WTC11 (cell line): ENCODE data around the gene IPPK. TPM values are rescaled to one million over a fixed set of nuclear protein-coding genes. Genes with fewer than 3 reads are reported as not detected.
"Not testable (repeated sequence)": the region's sequence is repeated elsewhere in the genome, so short reads cannot be mapped to it uniquely, and the experiment has no call there.

Experiments used
- ATAC-seq: fragments of 200-7000 bp; cut with Tn5 transposase; 2 replicates; pipeline ENCODE4 v1.10.0; 2021; ENCODE audit warnings: mild to moderate bottlenecking, moderate library complexity
- CTCF ChIA-PET: fragments of 300-600 bp; sonication (Branson Sonifier 250); formaldehyde crosslinking; loops from one replicate; lab custom pipeline; 2021; ENCODE audit warnings: antibody characterized with exemption; lab: Charles Lee
- POLR2A ChIA-PET: fragments of 350-600 bp; sonication (Branson Sonifier 250); formaldehyde crosslinking; loops from one replicate; lab custom pipeline; 2021; ENCODE audit warnings: antibody characterized with exemption; lab: Charles Lee
- DNase-seq: peaks from one replicate; pipeline ENCODE4 v3.0.0; 2021; ENCODE audit warnings: low spot score
- H3K27ac Mint-ChIP-seq: 2 replicates; pipeline ENCODE4 v1.8.0; 2021; ENCODE audit warnings: mixed read lengths
- H3K27me3 Mint-ChIP-seq: 2 replicates; pipeline ENCODE4 v1.8.0; 2021; ENCODE audit warnings: low read depth, mild to moderate bottlenecking, moderate library complexity, mixed read lengths
- H3K36me3 Mint-ChIP-seq: 2 replicates; pipeline ENCODE4 v1.8.0; 2021; ENCODE audit warnings: mixed read lengths
- H3K4me1 Mint-ChIP-seq: 2 replicates; pipeline ENCODE4 v1.8.0; 2022; ENCODE audit warnings: mixed read lengths
- H3K4me3 Mint-ChIP-seq: 2 replicates; pipeline ENCODE4 v1.8.0; 2021; ENCODE audit warnings: mild to moderate bottlenecking, moderate library complexity, mixed read lengths
- H3K9me3 Mint-ChIP-seq: 2 replicates; pipeline ENCODE4 v1.8.0; 2021; ENCODE audit warnings: mixed read lengths
- FOXK1 ChIP-seq: sonication (generic); formaldehyde crosslinking; IDR thresholded peaks from 2 replicates; pipeline ENCODE4 v1.8.0; 2022; ENCODE audit warnings: mild to moderate bottlenecking, moderate library complexity, missing genetic modification reagents
- FOXP1 ChIP-seq: sonication (generic); formaldehyde crosslinking; IDR thresholded peaks from 2 replicates; pipeline ENCODE4 v1.8.0; 2022; ENCODE audit warnings: missing genetic modification reagents, mild to moderate bottlenecking, moderate library complexity, borderline replicate concordance
- FOXP4 ChIP-seq: sonication (generic); formaldehyde crosslinking; IDR thresholded peaks from 2 replicates; pipeline ENCODE4 v1.8.0; 2022; ENCODE audit warnings: mild to moderate bottlenecking, missing genetic modification reagents
- MAX ChIP-seq: sonication (generic); formaldehyde crosslinking; IDR thresholded peaks from 2 replicates; pipeline ENCODE4 v1.8.0; 2022; ENCODE audit warnings: mild to moderate bottlenecking, missing genetic modification reagents
- NFE2L1 ChIP-seq: sonication (generic); formaldehyde crosslinking; IDR thresholded peaks from 2 replicates; pipeline ENCODE4 v1.8.1; 2023; ENCODE audit warnings: missing genetic modification reagents
- OVOL2 ChIP-seq: fragments of 250-450 bp; sonication (Bioruptor Pico); IDR thresholded peaks from 2 replicates; pipeline ENCODE4 v1.9.0; 2021; ENCODE audit warnings: mild to moderate bottlenecking, borderline replicate concordance
- PREB ChIP-seq: sonication (generic); formaldehyde crosslinking; IDR thresholded peaks from 2 replicates; pipeline ENCODE4 v1.8.1; 2022; ENCODE audit warnings: mild to moderate bottlenecking, missing genetic modification reagents, moderate library complexity, borderline replicate concordance
- SOX15 ChIP-seq: fragments of 250-450 bp; sonication (Bioruptor Pico); IDR thresholded peaks from 2 replicates; pipeline ENCODE4 v1.9.0; 2021; ENCODE audit warnings: mild to moderate bottlenecking
- ZBTB43 ChIP-seq: sonication (generic); formaldehyde crosslinking; IDR thresholded peaks from 2 replicates; pipeline ENCODE4 v1.8.1; 2023; ENCODE audit warnings: mild to moderate bottlenecking, missing genetic modification reagents
- ZNF232 ChIP-seq: sonication (generic); formaldehyde crosslinking; IDR thresholded peaks from 2 replicates; pipeline ENCODE4 v1.8.0; 2022; ENCODE audit warnings: mild to moderate bottlenecking, missing genetic modification reagents
- ZNF281 ChIP-seq: sonication (generic); formaldehyde crosslinking; IDR thresholded peaks from 2 replicates; pipeline ENCODE4 v1.8.0; 2023; ENCODE audit warnings: mild to moderate bottlenecking, missing genetic modification reagents
- ZNF317 ChIP-seq: sonication (generic); formaldehyde crosslinking; IDR thresholded peaks from 2 replicates; pipeline ENCODE4 v1.8.1; 2023; ENCODE audit warnings: low read depth, mild to moderate bottlenecking, moderate library complexity, missing genetic modification reagents, borderline replicate concordance
- ZNF425 ChIP-seq: fragments of 250-450 bp; sonication (Bioruptor Pico); conservative IDR thresholded peaks from 2 replicates; pipeline ENCODE4 v1.9.0; 2021; ENCODE audit warnings: mild to moderate bottlenecking
- total RNA-seq: library from RNA; stranded (reverse); gene quantifications from 3 replicates; pipeline ENCODE4 v1.2.3, GENCODE V29; 2021

IPPK gene
- total RNA-seq, 1 experiment from 2014 or later, result 8.6 TPM

GRCh38 chr9:92576175-92576574, 93.8 kb downstream of the IPPK start (continued):
- TF ChIP-seq FOXP4 (CRISPR knock-in tag), result no peak
- no peak for TF ChIP-seq NFE2L1 (CRISPR knock-in tag)
- no peak for TF ChIP-seq ZNF425
- TF ChIP-seq ZBTB43, result no peak
- no peak for TF ChIP-seq SOX15 (CRISPR knock-in tag)
- TF ChIP-seq FOXK1 (CRISPR knock-in tag), result no peak
- TF ChIP-seq, all 79 proteins: peak for 0

- H3K4me1 Mint-ChIP-seq, DNase-seq, CTCF ChIA-PET, POLR2A ChIA-PET, H3K27ac Mint-ChIP-seq, H3K27me3 Mint-ChIP-seq, ATAC-seq, H3K4me3 Mint-ChIP-seq: not testable (repeated sequence)
- Mint-ChIP-seq H3K36me3 (peaks cover 12% of the 10 kb centered on the region), H3K9me3 (peaks cover 36% of the 10 kb centered on the region)
These were observed 96.3 kb downstream of the IPPK start for GRCh38 chr9:92573612-92574011.

- H3K27me3 Mint-ChIP-seq, CTCF ChIA-PET, POLR2A ChIA-PET: not testable (repeated sequence)
These were observed 98.1 kb downstream of the IPPK start for GRCh38 chr9:92571871-92572270.

GRCh38 chr9:92564982-92565381, 104.9 kb downstream of the IPPK start:
- Mint-ChIP-seq H3K36me3 (no peaks in the 10 kb centered on the region), H3K4me3 (no peak overlapping the region), H3K27me3 (no peaks in the 10 kb centered on the region; the same call in 1 of the 2 replicates)
- TF ChIP-seq ZNF317 (CRISPR knock-in tag), result no peak
- no peak for TF ChIP-seq ZNF281 (CRISPR knock-in tag)
- TF ChIP-seq PREB (CRISPR knock-in tag), result no peak
- no peak for TF ChIP-seq MAX (CRISPR knock-in tag)
- no peak for TF ChIP-seq FOXP1
- no peak for TF ChIP-seq ZNF232
- no peak for TF ChIP-seq OVOL2 (CRISPR knock-in tag)
- TF ChIP-seq, all 79 proteins: peak for 0
- Mint-ChIP-seq H3K27ac (no peak overlapping the region), H3K4me1 (peaks cover 4% of the 10 kb centered on the region), H3K9me3 (no peaks in the 10 kb centered on the region)
- DNase-seq, result no peak
- ChIA-PET CTCF (no interaction called here), POLR2A (interaction anchor here (0.7 kb wide), 1 partner anchor 105 kb away, joined by 4 read pairs; no protein-coding TSS in a partner anchor)
- no peak for ATAC-seq

More at GRCh38 chr9:92571871-92572270, 98.1 kb downstream of the IPPK start:
- not testable (repeated sequence) for H3K27ac Mint-ChIP-seq, H3K4me1 Mint-ChIP-seq, H3K4me3 Mint-ChIP-seq, DNase-seq, ATAC-seq
- Mint-ChIP-seq H3K36me3 (peaks cover 12% of the 10 kb centered on the region), H3K9me3 (peaks cover 32% of the 10 kb centered on the region)
